WI38 (cell line): ENCODE data around the gene MRPL34.
A peak's percentile ranks its signal among the peaks of the same experiment; 100 is the strongest.
"Not testable (repeated sequence)": the region's sequence is repeated elsewhere in the genome, so short reads cannot be mapped to it uniquely, and the experiment has no call there.

Experiments used
- H3K4me3 ChIP-seq: 2 replicates; pipeline ENCODE4 v1.5.1; 2011; ENCODE audit warnings: low read depth, mild to moderate bottlenecking, control low read depth, low read length
- TF ChIP-seq, protein P1 (sequence below): IDR thresholded peaks from 2 replicates; pipeline ENCODE4 v1.5.1; 2012; ENCODE audit warnings: low read depth, mild to moderate bottlenecking, control low read depth, low read length

Gene MRPL34

DNA sequence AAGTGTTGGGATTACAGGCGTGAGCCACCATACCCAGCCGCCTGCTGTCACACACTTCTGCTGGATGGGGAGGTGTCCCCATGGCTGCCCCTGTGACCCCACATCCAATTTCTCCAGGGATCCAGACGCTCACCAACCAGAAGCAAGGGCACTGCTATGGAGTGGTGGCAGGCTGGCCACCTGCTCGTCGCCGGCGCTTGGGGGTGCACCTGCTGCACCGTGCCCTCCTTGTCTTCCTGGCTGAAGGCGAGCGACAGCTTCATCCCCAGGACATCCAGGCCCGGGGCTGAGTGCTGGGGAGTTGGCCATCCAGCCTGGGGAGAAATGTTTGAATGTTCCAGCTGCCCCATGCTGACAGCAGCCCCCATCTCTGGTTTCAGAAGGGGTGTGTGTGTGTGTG, 19.4 kb upstream of the MRPL34 start:
- no peak overlapping the region for H3K4me3 ChIP-seq
- TF ChIP-seq, protein P1, sequence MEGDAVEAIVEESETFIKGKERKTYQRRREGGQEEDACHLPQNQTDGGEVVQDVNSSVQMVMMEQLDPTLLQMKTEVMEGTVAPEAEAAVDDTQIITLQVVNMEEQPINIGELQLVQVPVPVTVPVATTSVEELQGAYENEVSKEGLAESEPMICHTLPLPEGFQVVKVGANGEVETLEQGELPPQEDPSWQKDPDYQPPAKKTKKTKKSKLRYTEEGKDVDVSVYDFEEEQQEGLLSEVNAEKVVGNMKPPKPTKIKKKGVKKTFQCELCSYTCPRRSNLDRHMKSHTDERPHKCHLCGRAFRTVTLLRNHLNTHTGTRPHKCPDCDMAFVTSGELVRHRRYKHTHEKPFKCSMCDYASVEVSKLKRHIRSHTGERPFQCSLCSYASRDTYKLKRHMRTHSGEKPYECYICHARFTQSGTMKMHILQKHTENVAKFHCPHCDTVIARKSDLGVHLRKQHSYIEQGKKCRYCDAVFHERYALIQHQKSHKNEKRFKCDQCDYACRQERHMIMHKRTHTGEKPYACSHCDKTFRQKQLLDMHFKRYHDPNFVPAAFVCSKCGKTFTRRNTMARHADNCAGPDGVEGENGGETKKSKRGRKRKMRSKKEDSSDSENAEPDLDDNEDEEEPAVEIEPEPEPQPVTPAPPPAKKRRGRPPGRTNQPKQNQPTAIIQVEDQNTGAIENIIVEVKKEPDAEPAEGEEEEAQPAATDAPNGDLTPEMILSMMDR: no peak

DNA sequence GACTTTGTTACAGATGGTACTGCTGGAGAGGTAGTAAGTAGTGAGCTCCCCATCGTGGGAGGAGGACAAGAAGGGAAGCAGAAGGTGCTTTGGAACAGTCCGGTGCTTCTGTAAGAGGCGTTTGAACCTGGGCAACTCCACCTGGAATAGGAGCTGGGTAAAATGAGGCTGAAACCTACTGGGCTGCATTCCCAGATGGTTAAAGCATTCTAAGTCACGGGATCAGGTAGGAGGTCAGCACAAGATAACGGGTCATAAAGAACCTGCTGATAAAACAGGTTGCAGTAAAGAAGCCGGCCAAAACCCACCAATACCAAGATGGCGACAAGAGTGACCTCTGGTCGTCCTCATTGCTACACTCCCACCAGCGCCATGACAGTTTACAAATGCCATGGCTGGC, 18.9 kb upstream of the MRPL34 start:
- no peak overlapping the region for H3K4me3 ChIP-seq
- TF ChIP-seq, protein P1: no peak

DNA sequence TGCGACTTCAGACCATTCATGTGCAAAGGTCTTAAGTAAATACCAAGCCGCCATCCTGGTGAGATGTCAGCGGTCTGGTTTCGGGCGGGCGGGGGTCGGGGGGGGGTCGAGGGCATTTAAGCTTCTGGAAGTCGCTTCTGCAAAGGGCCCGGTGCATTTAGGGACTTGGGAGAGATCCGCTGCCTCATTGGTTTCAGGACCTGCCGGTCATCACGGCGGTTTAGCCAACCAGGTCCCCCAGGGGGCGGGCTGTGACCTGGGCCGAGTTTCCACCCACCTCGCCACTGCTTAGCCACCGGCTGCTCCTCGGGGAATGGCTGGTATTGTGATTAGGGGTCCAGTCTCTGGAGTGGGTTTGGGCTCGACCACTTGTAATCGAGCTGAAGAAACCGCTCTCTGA, 16.2 kb upstream of the MRPL34 start:
- TF ChIP-seq, protein P1: no peak

DNA sequence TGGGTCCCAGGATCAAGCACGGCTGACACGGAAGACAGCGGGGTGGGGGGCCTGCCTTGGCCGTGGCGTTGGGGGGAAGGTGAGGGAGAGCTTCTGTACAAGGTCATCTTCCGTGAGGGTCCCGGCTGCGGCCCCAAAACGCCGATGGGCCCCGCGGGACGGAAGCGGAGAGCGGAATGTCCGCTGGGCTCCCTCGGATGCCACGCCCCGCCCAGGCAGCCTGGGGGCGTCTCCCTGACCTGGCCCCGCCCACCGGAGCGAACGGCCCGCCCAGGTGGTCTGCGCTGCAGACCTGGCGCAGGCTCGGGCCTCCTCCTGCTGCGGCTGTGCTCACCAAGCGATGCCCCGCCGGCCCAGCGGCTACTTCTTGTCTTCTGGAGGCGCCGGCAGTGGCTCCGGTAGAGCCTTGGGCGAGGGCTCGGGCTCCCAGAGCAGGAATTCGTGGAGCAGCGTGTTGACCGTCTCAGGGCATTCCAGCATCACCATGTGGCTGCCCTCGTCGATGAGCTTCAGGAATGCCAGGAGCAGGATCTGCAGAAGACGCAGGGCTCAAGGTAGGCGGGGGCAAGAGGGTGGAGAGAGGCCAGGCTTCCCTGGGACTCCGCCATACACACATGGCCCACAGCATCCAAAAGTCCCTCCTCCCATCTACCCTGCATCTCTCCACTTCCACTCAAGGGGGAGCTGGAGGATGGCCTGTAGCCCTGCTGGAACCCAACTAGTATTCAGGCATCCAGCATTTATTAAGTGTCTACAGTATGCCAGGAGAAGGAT, 13.2 kb upstream of the MRPL34 start:
- peak overlapping the region; percentile 56 for H3K4me3 ChIP-seq
- TF ChIP-seq, protein P1: peak; percentile 78

More for the DNA sequence above, 16.2 kb upstream of the MRPL34 start:
- H3K4me3 ChIP-seq: no peak overlapping the region

DNA sequence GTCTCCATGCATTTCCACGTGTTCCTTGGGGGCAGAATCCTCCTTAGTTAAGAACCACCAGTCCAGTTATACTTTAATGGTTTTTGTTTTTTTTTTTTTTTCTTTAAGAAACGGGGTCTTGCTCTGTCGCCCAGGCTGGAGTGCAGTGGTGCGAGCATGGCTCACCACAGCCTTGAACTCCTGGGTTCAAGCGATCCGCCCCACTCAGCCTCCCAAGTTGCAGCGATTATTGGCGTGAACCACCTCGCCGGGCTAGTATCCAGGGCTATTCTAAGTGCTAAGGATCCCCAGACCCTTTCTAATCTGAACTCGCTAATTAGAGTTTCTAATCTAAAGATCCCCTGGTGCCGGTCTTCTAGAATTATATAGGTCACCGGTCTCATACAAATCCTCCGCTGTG, 12.1 kb upstream of the MRPL34 start:
- TF ChIP-seq, protein P1: no peak
- H3K4me3 ChIP-seq: no peak overlapping the region

DNA sequence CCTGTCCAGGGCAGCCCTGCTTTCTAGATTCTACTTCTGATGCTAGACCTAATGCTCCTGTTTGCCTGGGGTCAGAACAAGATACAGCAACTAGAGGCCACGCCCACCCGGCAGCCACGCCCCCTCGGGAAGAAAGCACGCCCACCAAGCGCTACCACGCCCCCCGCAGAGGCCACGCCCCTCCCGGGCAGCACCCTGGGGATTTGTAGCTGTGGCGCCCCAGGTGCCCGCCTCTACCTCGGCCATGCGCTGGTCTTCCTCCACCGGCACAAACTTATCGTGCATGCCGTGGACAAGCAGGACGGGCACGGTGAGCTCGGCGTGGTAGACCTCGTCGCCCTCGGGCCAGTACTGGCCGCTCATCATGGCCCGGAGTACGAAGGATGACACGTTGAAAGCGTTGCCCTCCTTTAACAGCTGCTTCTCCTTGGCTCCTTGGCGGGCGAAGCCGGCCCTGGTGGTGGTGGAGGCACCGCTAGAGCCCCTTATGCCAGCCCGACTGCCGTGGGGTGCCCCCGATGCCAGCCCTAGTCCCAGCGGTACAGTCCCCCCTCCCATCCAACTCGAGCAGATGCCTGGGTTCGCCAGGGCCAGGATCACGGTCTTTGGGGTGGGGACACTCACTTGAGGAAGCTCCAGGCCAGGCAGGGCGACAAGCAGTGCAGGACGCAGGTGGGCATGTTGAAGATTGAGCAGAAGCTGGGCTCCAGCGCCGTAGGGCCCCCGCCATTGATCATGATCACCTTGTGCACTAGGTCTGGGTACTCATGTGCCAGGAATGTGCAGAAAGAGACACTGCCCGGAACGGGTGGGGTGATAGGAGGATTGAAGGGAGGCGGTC, 11.4 kb upstream of the MRPL34 start:
- H3K4me3 ChIP-seq: no peak overlapping the region
- TF ChIP-seq, protein P1: no peak

DNA sequence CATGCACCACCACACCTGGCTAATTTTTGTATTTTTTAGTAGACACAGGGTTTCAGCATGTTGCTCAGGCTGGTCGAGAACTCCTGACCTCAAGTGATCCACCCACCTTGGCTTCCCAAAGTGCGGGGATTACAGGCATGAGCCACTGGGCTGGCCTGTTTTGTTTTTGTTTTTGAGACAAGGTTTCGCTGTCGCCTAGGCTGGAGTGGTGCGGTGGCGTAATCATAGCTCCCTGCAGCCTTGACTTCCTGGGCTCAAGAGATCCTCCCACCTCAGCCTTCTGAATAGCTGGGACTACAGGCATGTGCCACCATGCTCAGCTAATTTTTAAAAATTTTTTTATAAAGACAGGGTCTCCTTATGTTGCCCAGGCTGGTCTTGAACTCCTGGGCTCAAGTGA, 10.1 kb upstream of the MRPL34 start:
- H3K4me3 ChIP-seq: not testable (repeated sequence)
